GM18870 (cell line): ENCODE results near the gene TTC23.
A peak's percentile ranks its signal among the peaks of the same experiment; 100 is the strongest.
"Not testable (repeated sequence)": the region's sequence is repeated elsewhere in the genome, so short reads cannot be mapped to it uniquely, and the experiment has no call there.

Source experiments
- ATAC-seq: cut with Tn5 transposase; IDR thresholded peaks from one replicate; pipeline ENCODE4 v1.9.1; 2021; ENCODE audit warnings: moderate library complexity; ENCODE audit not compliant: unreplicated experiment

The TTC23 gene

GRCh38 chr15:99250494-99250856, 1.1 kb upstream of the TTC23 start:
- ATAC-seq, result no peak

- no peak for ATAC-seq
These were observed 620 bp upstream of the TTC23 start for GRCh38 chr15:99250001-99250400.

GRCh38 chr15:99248000-99248715, 1.2 kb downstream of the TTC23 start:
- no peak for ATAC-seq

- ATAC-seq, result no peak
These were observed 2.3 kb downstream of the TTC23 start for GRCh38 chr15:99247062-99247461.

GRCh38 chr15:99244306-99244705, 5.1 kb downstream of the TTC23 start:
- no peak for ATAC-seq

- no peak for ATAC-seq
These were observed 7.6 kb downstream of the TTC23 start for GRCh38 chr15:99241752-99242151.

- peak; percentile 93 for ATAC-seq
These were observed 9.7 kb downstream of the TTC23 start for GRCh38 chr15:99239545-99240198.

- ATAC-seq, result no peak
These were observed 10.5 kb downstream of the TTC23 start for GRCh38 chr15:99238849-99239248.

- ATAC-seq, result not testable (repeated sequence)
These were observed 15.2 kb downstream of the TTC23 start for GRCh38 chr15:99234160-99234559.

- no peak for ATAC-seq
These were observed 16.6 kb downstream of the TTC23 start for GRCh38 chr15:99232740-99233139.

GRCh38 chr15:99230867-99231266, 18.5 kb downstream of the TTC23 start:
- ATAC-seq, result no peak

- ATAC-seq, result no peak
These were observed 21.1 kb downstream of the TTC23 start for GRCh38 chr15:99228120-99228770.

- no peak for ATAC-seq
These were observed 22.6 kb downstream of the TTC23 start for GRCh38 chr15:99226802-99227201.

- ATAC-seq, result no peak
These were observed 24.8 kb downstream of the TTC23 start for GRCh38 chr15:99224372-99225214.

- peak; percentile 55 for ATAC-seq
These were observed 36.1 kb downstream of the TTC23 start for GRCh38 chr15:99213187-99213811.

GRCh38 chr15:99212406-99212805, 37.0 kb downstream of the TTC23 start:
- no peak for ATAC-seq

- ATAC-seq, result no peak
These were observed 37.5 kb downstream of the TTC23 start for GRCh38 chr15:99211926-99212325.

GRCh38 chr15:99210334-99210733, 39.0 kb downstream of the TTC23 start:
- no peak for ATAC-seq

GRCh38 chr15:99209326-99209725, 40.1 kb downstream of the TTC23 start:
- no peak for ATAC-seq

- no peak for ATAC-seq
These were observed 41.7 kb downstream of the TTC23 start for GRCh38 chr15:99207672-99208071.

GRCh38 chr15:99202176-99202552, 47.2 kb downstream of the TTC23 start:
- ATAC-seq, result no peak
